ENCODE data around the gene MAST4. TPM values are rescaled to one million over a fixed set of nuclear protein-coding genes. Genes with fewer than 3 reads are reported as not detected.

The MAST4 gene
- total and polyA plus RNA-seq, 2 of the 4 experiments (the other 2 are of a cell fraction): 4.8 to 6.8 TPM

- Histone ChIP-seq H2AK9ac (replicated peaks; ENCODE audit: low read depth, low read length, poor library complexity) (peak overlapping the region; percentile 35), H3K4me1 (ENCODE audit: control insufficient read depth, insufficient read depth, low read length) (no peaks in the 10 kb centered on the region; the same call in 1 of the 2 replicates), H3K4ac (ENCODE audit: low read depth, low read length) (no peak overlapping the region), H2BK15ac (ENCODE audit: low read depth, low read length) (no peak overlapping the region), H3K9me3 (ENCODE audit: control insufficient read depth, insufficient read depth, low read length) (no peaks in the 10 kb centered on the region), H4K20me1 (ENCODE audit: insufficient read depth, low read length) (no peaks in the 10 kb centered on the region), H3K56ac (ENCODE audit: extremely low read depth, insufficient read depth, low read length) (no peak overlapping the region), H4K5ac (ENCODE audit: low read depth, low read length) (no peak overlapping the region), H4K8ac (ENCODE audit: low read depth in 2 of 2, low read length in 2 of 2) (no peak overlapping the region), H3K27ac (ENCODE audit: insufficient read depth, low read length) (no peak overlapping the region), H3K9ac (ENCODE audit: low read depth, low read length) (no peak overlapping the region), H3K27me3 (ENCODE audit: control insufficient read depth, insufficient read depth, low read length) (peaks cover 31% of the 10 kb centered on the region), H3K23ac (ENCODE audit: low read depth, low read length) (no peak overlapping the region; the same call in 1 of the 2 replicates), H2BK20ac (ENCODE audit: low read depth, low read length) (no peak overlapping the region), H2AFZ (replicated peaks; ENCODE audit: low read length, poor library complexity) (peak overlapping the region; percentile 91), H2BK120ac (ENCODE audit: low read depth, low read length) (no peak overlapping the region), H2AK5ac (ENCODE audit: low read depth, low read length) (no peak overlapping the region), H2BK5ac (ENCODE audit: low read depth, low read length, poor library complexity, severe bottlenecking) (no peak overlapping the region), H3K79me1 (ENCODE audit: low read depth in 1 of 2, low read length in 2 of 2) (no peaks in the 10 kb centered on the region), H3K36me3 (ENCODE audit: control insufficient read depth, insufficient read depth, low read length) (no peaks in the 10 kb centered on the region), H3K18ac (ENCODE audit: low read depth, low read length) (no peak overlapping the region), H3K4me3 (ENCODE audit: insufficient read depth, low read depth, low read length) (no peak overlapping the region), H3K4me2 (ENCODE audit: low read depth, low read length) (peak overlapping the region; percentile 71; the same call in 1 of the 2 replicates), H3K9me1 (ENCODE audit: insufficient read depth, low read length) (no peaks in the 10 kb centered on the region), H3K14ac (replicated peaks; ENCODE audit: low read depth, low read length) (no peak overlapping the region), H4K91ac (ENCODE audit: insufficient read depth, low read depth, low read length) (no peak overlapping the region)
- DNase-seq (no peak), ATAC-seq (ENCODE audit: low read depth) (no peak)
- intact Hi-C loops (cut with micrococcal nuclease) (no loop called here), dilution Hi-C loops (cut with HindIII; ENCODE audit: low sequenced_read_pairs, unreplicated experiment) (no loop called here), in situ Hi-C loops (cut with MboI; ENCODE audit: low sequenced_read_pairs) (no loop called here)
- ChIA-PET POLR2A (ENCODE audit: unreplicated experiment) (no interaction called here), CTCF (interaction anchor here (0.6 kb wide), 1 partner anchor 12 kb away, joined by 3 read pairs; no protein-coding TSS in a partner anchor)
- 1% methylated on average over 14 of the region's 35 CpGs; no CpG with 5 or more reads in 1 of the 2 experiments for WGBS, 2 experiments (ENCODE audit: extremely low coverage in 2 of 2, insufficient read length in 1 of 2)
- TF ChIP-seq BHLHE40 (IDR thresholded peaks at IDR 0.05; ENCODE audit: low read depth, low read length) (no peak), FOS (IDR thresholded peaks at IDR 0.05; ENCODE audit: low read depth, low read length) (no peak), NFE2L2 (IDR thresholded peaks at IDR 0.05; ENCODE audit: low read depth, low read length) (no peak), POLR2A (IDR thresholded peaks at IDR 0.05; ENCODE audit: low read depth, low read length) (no peak), MXI1 (IDR thresholded peaks at IDR 0.05; ENCODE audit: borderline replicate concordance, low read depth, low read length) (no peak)
- BruUV-seq (replicated peaks): no TSS peak
These were observed 1.1 kb downstream of the MAST4 start for GRCh38 chr5:66597183-66597757.

All from IMR-90 (cell line).